GM19099 (cell line): ENCODE measurements around the gene ZNF423.

Experiments used
- POLR2A ChIP-seq: IDR thresholded peaks from 3 replicates; pipeline ENCODE4 v1.6.1; 2011; ENCODE audit warnings: low read depth; ENCODE audit not compliant: insufficient read length; ENCODE audit errors: extremely low read depth

The ZNF423 gene

GRCh38 chr16:49498666-49499413 lies 357.1 kb downstream of the ZNF423 start:
- TF ChIP-seq POLR2A, result no peak

- TF ChIP-seq POLR2A, result no peak
Measured at GRCh38 chr16:49498264-49498663, 357.6 kb downstream of the ZNF423 start.

GRCh38 chr16:49497466-49497865 lies 358.4 kb downstream of the ZNF423 start:
- no peak for TF ChIP-seq POLR2A

GRCh38 chr16:49496656-49497055 lies 359.3 kb downstream of the ZNF423 start:
- TF ChIP-seq POLR2A, result no peak

- no peak for TF ChIP-seq POLR2A
Measured at GRCh38 chr16:49495596-49496355, 360.1 kb downstream of the ZNF423 start.

- no peak for TF ChIP-seq POLR2A
Measured at GRCh38 chr16:49494891-49495566, 360.9 kb downstream of the ZNF423 start.

- no peak for TF ChIP-seq POLR2A
Measured at GRCh38 chr16:49494474-49494873, 361.4 kb downstream of the ZNF423 start.

GRCh38 chr16:49493836-49494235 lies 362.1 kb downstream of the ZNF423 start:
- TF ChIP-seq POLR2A, result no peak

GRCh38 chr16:49492896-49493626 lies 362.9 kb downstream of the ZNF423 start:
- TF ChIP-seq POLR2A, result no peak

- TF ChIP-seq POLR2A, result no peak
Measured at GRCh38 chr16:49491771-49492761, 363.8 kb downstream of the ZNF423 start.

GRCh38 chr16:49491106-49491670 lies 364.7 kb downstream of the ZNF423 start:
- TF ChIP-seq POLR2A, result no peak

- TF ChIP-seq POLR2A, result no peak
Measured at GRCh38 chr16:49490321-49490705, 365.6 kb downstream of the ZNF423 start.

GRCh38 chr16:49489686-49490320 lies 366.1 kb downstream of the ZNF423 start:
- TF ChIP-seq POLR2A, result no peak

GRCh38 chr16:49488740-49489525 lies 367.0 kb downstream of the ZNF423 start:
- TF ChIP-seq POLR2A, result no peak
